ENCODE measurements around the gene FGD5.

FGD5 gene

DNA sequence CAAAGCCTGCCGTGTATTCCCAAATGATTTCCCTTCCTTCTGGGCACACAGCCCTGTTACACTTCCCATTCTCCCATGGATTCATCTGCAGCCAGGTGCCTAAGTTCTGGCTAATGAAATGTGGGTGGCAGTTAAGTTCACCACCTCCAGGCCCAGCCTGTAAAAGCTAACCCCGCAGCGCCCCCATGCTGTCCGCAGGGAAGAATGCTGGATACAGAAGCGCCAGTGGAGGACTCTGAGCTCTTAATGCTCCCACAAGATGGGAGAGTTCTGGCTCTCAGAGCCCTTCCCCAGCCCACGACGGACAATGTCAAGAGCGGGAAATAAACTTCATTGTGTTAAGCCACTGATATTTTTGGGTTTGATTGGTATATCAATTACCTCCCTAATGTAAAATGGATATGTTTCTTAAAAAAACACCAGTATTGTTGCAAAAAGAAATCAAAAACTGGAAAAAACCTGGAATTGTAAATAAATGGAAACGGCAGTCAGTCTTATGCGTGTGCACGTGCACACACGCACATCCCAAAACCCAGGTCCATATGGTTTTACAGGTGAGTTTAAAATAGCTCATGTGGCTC is 37.7 kb upstream of the FGD5 start:
- peak; percentile 43 for DNase-seq
- no peak overlapping the region for H3K4me3 ChIP-seq (ENCODE audit: insufficient read depth in 1 of 2, low read depth in 1 of 2, low read length in 2 of 2)
- no peak overlapping the region for H2AK5ac ChIP-seq (ENCODE audit: low read length, severe bottlenecking)
- H4K91ac ChIP-seq (ENCODE audit: low read length): no peak overlapping the region
- WGBS: 39% methylated on average over 11 of the region's 12 CpGs
- H3K23ac ChIP-seq (ENCODE audit: low read length in 2 of 2): no peak overlapping the region
- no peak overlapping the region for H3K18ac ChIP-seq (ENCODE audit: low read depth in 1 of 2, low read length in 2 of 2)
- no peak overlapping the region for H2BK12ac ChIP-seq (ENCODE audit: low read length in 2 of 2)
- H3K9ac ChIP-seq (ENCODE audit: low read length): no peak overlapping the region
- no peaks in the 10 kb centered on the region for H3K4me1 ChIP-seq (ENCODE audit: control insufficient read depth, insufficient read depth, low read depth, low read length)
- no peak overlapping the region for H2BK120ac ChIP-seq (ENCODE audit: low read depth, low read length)
- H2AFZ ChIP-seq (ENCODE audit: low read depth, low read length): no peak overlapping the region
- H3K4ac ChIP-seq (ENCODE audit: low read depth in 1 of 2, low read length in 2 of 2): no peak overlapping the region
- no peak overlapping the region for H3K4me2 ChIP-seq (ENCODE audit: low read length, poor library complexity, severe bottlenecking)
- peaks cover 12 to 13% of the 10 kb centered on the region in 2 experiments for H3K27me3 ChIP-seq (ENCODE audit: control insufficient read depth in 1 of 2, insufficient read depth in 1 of 2, low read length in 2 of 2)
- H2BK5ac ChIP-seq (ENCODE audit: low read depth, low read length, poor library complexity, severe bottlenecking): no peak overlapping the region
- no peak overlapping the region for H2BK15ac ChIP-seq (ENCODE audit: low read depth, poor library complexity, severe bottlenecking)
- peaks cover 13% of the 10 kb centered on the region for H3K9me3 ChIP-seq (ENCODE audit: control insufficient read depth, low read length)
- no peak overlapping the region for H3K14ac ChIP-seq (ENCODE audit: low read length in 2 of 2)
- H3K79me1 ChIP-seq (replicated peaks; ENCODE audit: low read length, poor library complexity, severe bottlenecking): no peaks in the 10 kb centered on the region
- no peaks in the 10 kb centered on the region for H3K36me3 ChIP-seq (ENCODE audit: control insufficient read depth in 1 of 2, insufficient read depth in 2 of 2, low read depth in 1 of 2, low read length in 2 of 2)
- no peak overlapping the region for H4K8ac ChIP-seq (ENCODE audit: low read length)
- no peak overlapping the region for H3K27ac ChIP-seq (ENCODE audit: low read length, poor library complexity, severe bottlenecking)

- H2BK5ac ChIP-seq (ENCODE audit: low read depth, low read length, poor library complexity, severe bottlenecking): no peak overlapping the region
- no peak overlapping the region for H3K4me3 ChIP-seq (ENCODE audit: insufficient read depth in 1 of 2, low read depth in 1 of 2, low read length in 2 of 2)
- no peaks in the 10 kb centered on the region for H3K36me3 ChIP-seq (ENCODE audit: control insufficient read depth in 1 of 2, insufficient read depth in 2 of 2, low read depth in 1 of 2, low read length in 2 of 2)
- H4K8ac ChIP-seq (ENCODE audit: low read length): no peak overlapping the region
- no peaks in the 10 kb centered on the region for H3K4me1 ChIP-seq (ENCODE audit: control insufficient read depth, insufficient read depth, low read depth, low read length)
- no peak overlapping the region for H3K9ac ChIP-seq (ENCODE audit: low read length)
- WGBS: 75% methylated on average over 2 of the region's 2 CpGs
- H4K91ac ChIP-seq (ENCODE audit: low read length): no peak overlapping the region
- DNase-seq: no peak
- H3K27ac ChIP-seq (ENCODE audit: low read length, poor library complexity, severe bottlenecking): no peak overlapping the region
- no peak overlapping the region for H3K4ac ChIP-seq (ENCODE audit: low read depth in 1 of 2, low read length in 2 of 2)
- no peak overlapping the region for H2BK12ac ChIP-seq (ENCODE audit: low read length in 2 of 2)
- no peak overlapping the region for H3K4me2 ChIP-seq (ENCODE audit: low read length, poor library complexity, severe bottlenecking)
- no peak overlapping the region for H2AFZ ChIP-seq (ENCODE audit: low read depth, low read length)
- peaks cover 9% of the 10 kb centered on the region for H3K9me3 ChIP-seq (ENCODE audit: control insufficient read depth, low read length)
- no peak overlapping the region for H3K14ac ChIP-seq (ENCODE audit: low read length in 2 of 2)
- no peak overlapping the region for H2BK120ac ChIP-seq (ENCODE audit: low read depth, low read length)
- peaks cover 16 to 30% of the 10 kb centered on the region in 2 experiments for H3K27me3 ChIP-seq (ENCODE audit: control insufficient read depth in 1 of 2, insufficient read depth in 1 of 2, low read length in 2 of 2)
- no peak overlapping the region for H3K18ac ChIP-seq (ENCODE audit: low read depth in 1 of 2, low read length in 2 of 2)
- no peak overlapping the region for H2AK5ac ChIP-seq (ENCODE audit: low read length, severe bottlenecking)
- no peak overlapping the region for H2BK15ac ChIP-seq (ENCODE audit: low read depth, poor library complexity, severe bottlenecking)
- H3K79me1 ChIP-seq (replicated peaks; ENCODE audit: low read length, poor library complexity, severe bottlenecking): no peaks in the 10 kb centered on the region
- H3K23ac ChIP-seq (ENCODE audit: low read length in 2 of 2): no peak overlapping the region
Measured at GRCh38 chr3:14783480-14784086, 35.2 kb upstream of the FGD5 start.

GRCh38 chr3:14784087-14784681 is 34.6 kb upstream of the FGD5 start:
- no peak overlapping the region for H3K23ac ChIP-seq (ENCODE audit: low read length in 2 of 2)
- no peak overlapping the region for H2AK5ac ChIP-seq (ENCODE audit: low read length, severe bottlenecking)
- H3K4me2 ChIP-seq (ENCODE audit: low read length, poor library complexity, severe bottlenecking): no peak overlapping the region
- H2AFZ ChIP-seq (ENCODE audit: low read depth, low read length): no peak overlapping the region
- no peak overlapping the region for H4K91ac ChIP-seq (ENCODE audit: low read length)
- H3K4ac ChIP-seq (ENCODE audit: low read depth in 1 of 2, low read length in 2 of 2): no peak overlapping the region
- peaks cover 5% of the 10 kb centered on the region for H3K9me3 ChIP-seq (ENCODE audit: control insufficient read depth, low read length)
- H3K4me3 ChIP-seq (ENCODE audit: insufficient read depth in 1 of 2, low read depth in 1 of 2, low read length in 2 of 2): no peak overlapping the region
- H3K79me1 ChIP-seq (replicated peaks; ENCODE audit: low read length, poor library complexity, severe bottlenecking): no peaks in the 10 kb centered on the region
- no peak overlapping the region for H2BK5ac ChIP-seq (ENCODE audit: low read depth, low read length, poor library complexity, severe bottlenecking)
- 65% methylated on average over 8 of the region's 8 CpGs for WGBS
- no peak overlapping the region for H3K14ac ChIP-seq (ENCODE audit: low read length in 2 of 2)
- no peak for DNase-seq
- no peak overlapping the region for H3K27ac ChIP-seq (ENCODE audit: low read length, poor library complexity, severe bottlenecking)
- no peak overlapping the region for H3K9ac ChIP-seq (ENCODE audit: low read length)
- no peak overlapping the region for H2BK120ac ChIP-seq (ENCODE audit: low read depth, low read length)
- no peak overlapping the region for H4K8ac ChIP-seq (ENCODE audit: low read length)
- no peak overlapping the region for H2BK15ac ChIP-seq (ENCODE audit: low read depth, poor library complexity, severe bottlenecking)
- H3K36me3 ChIP-seq (ENCODE audit: control insufficient read depth in 1 of 2, insufficient read depth in 2 of 2, low read depth in 1 of 2, low read length in 2 of 2): no peaks in the 10 kb centered on the region
- H2BK12ac ChIP-seq (ENCODE audit: low read length in 2 of 2): no peak overlapping the region
- H3K27me3 ChIP-seq (ENCODE audit: control insufficient read depth in 1 of 2, insufficient read depth in 1 of 2, low read length in 2 of 2): peaks cover 16 to 36% of the 10 kb centered on the region in 2 experiments
- no peaks in the 10 kb centered on the region for H3K4me1 ChIP-seq (ENCODE audit: control insufficient read depth, insufficient read depth, low read depth, low read length)
- H3K18ac ChIP-seq (ENCODE audit: low read depth in 1 of 2, low read length in 2 of 2): no peak overlapping the region

GRCh38 chr3:14785207-14786155 is 33.3 kb upstream of the FGD5 start:
- no peak overlapping the region for H3K9ac ChIP-seq (ENCODE audit: low read length)
- no peaks in the 10 kb centered on the region for H3K9me3 ChIP-seq (ENCODE audit: control insufficient read depth, low read length)
- no peak overlapping the region for H2AK5ac ChIP-seq (ENCODE audit: low read length, severe bottlenecking)
- H3K4ac ChIP-seq (ENCODE audit: low read depth in 1 of 2, low read length in 2 of 2): no peak overlapping the region
- H2BK15ac ChIP-seq (ENCODE audit: low read depth, poor library complexity, severe bottlenecking): no peak overlapping the region
- H3K4me1 ChIP-seq (ENCODE audit: control insufficient read depth, insufficient read depth, low read depth, low read length): no peaks in the 10 kb centered on the region
- no peak overlapping the region for H2BK120ac ChIP-seq (ENCODE audit: low read depth, low read length)
- no peak overlapping the region for H3K4me3 ChIP-seq (ENCODE audit: insufficient read depth in 1 of 2, low read depth in 1 of 2, low read length in 2 of 2)
- no peak overlapping the region for H4K91ac ChIP-seq (ENCODE audit: low read length)
- H2BK5ac ChIP-seq (ENCODE audit: low read depth, low read length, poor library complexity, severe bottlenecking): no peak overlapping the region
- no peak overlapping the region for H4K8ac ChIP-seq (ENCODE audit: low read length)
- H3K4me2 ChIP-seq (ENCODE audit: low read length, poor library complexity, severe bottlenecking): no peak overlapping the region
- no peaks in the 10 kb centered on the region for H3K79me1 ChIP-seq (replicated peaks; ENCODE audit: low read length, poor library complexity, severe bottlenecking)
- H3K18ac ChIP-seq (ENCODE audit: low read depth in 1 of 2, low read length in 2 of 2): no peak overlapping the region
- no peak overlapping the region for H3K14ac ChIP-seq (ENCODE audit: low read length in 2 of 2)
- no peak overlapping the region for H3K27ac ChIP-seq (ENCODE audit: low read length, poor library complexity, severe bottlenecking)
- H2AFZ ChIP-seq (ENCODE audit: low read depth, low read length): no peak overlapping the region
- peaks cover 17 to 47% of the 10 kb centered on the region in 2 experiments for H3K27me3 ChIP-seq (ENCODE audit: control insufficient read depth in 1 of 2, insufficient read depth in 1 of 2, low read length in 2 of 2)
- WGBS: 83% methylated on average over 20 of the region's 20 CpGs
- DNase-seq: no peak
- no peaks in the 10 kb centered on the region for H3K36me3 ChIP-seq (ENCODE audit: control insufficient read depth in 1 of 2, insufficient read depth in 2 of 2, low read depth in 1 of 2, low read length in 2 of 2)
- H2BK12ac ChIP-seq (ENCODE audit: low read length in 2 of 2): no peak overlapping the region
- no peak overlapping the region for H3K23ac ChIP-seq (ENCODE audit: low read length in 2 of 2)
